A375 (cell line): ENCODE measurements around the gene CAMK1. TPM values are rescaled to one million over a fixed set of nuclear protein-coding genes. Genes with fewer than 3 reads are reported as not detected.

Experiments used
- total RNA-seq: library from RNA; depleted of rRNA; stranded (reverse); fragments of >200 nt; shearing (Covaris generic); gene quantifications from 2 replicates; pipeline ENCODE4 v1.2.3, GENCODE V29; 2014; rRNA removed

The CAMK1 gene
- 2.7 and 4.7 TPM in 2 replicates for total RNA-seq

GRCh38 chr3:9769426-9770275 is at the start of gene CAMK1:
Gene CAMK1, minus strand, starts transcription at chr3:9769947. Its CDS starts 2,198 bp downstream, at chr3:9767749.

GRCh38 chr3:9809615-9810432 is 40.1 kb upstream of the CAMK1 start, which contains the start of gene TTLL3:
Gene TTLL3, plus strand, starts transcription at chr3:9810262. Its CDS starts 400 bp downstream, at chr3:9810662.

GRCh38 chr3:9792405-9793160 is 22.8 kb upstream of the CAMK1 start, which contains the start of the genes ARPC4 and TADA3:
Gene ARPC4, plus strand, starts transcription at chr3:9793082. Its CDS starts 40 bp downstream, at chr3:9793122.
Gene TADA3, minus strand, starts transcription at chr3:9792473. Its CDS starts 1,007 bp downstream, at chr3:9791466.

GRCh38 chr3:9749645-9750555 is 19.8 kb downstream of the CAMK1 start, which contains the start of gene OGG1:
Gene OGG1, plus strand, starts transcription at chr3:9749952. Its CDS starts 335 bp downstream, at chr3:9750287.

GRCh38 chr3:9731206-9732079 is 38.3 kb downstream of the CAMK1 start, which contains the start of gene BRPF1:
Gene BRPF1, plus strand, starts transcription at chr3:9731735. Its CDS starts 2,406 bp downstream, at chr3:9734141.

Other genes with a start within 250 kb of the CAMK1 start
- not detected in 2 replicates for gene LHFPL4, start 216.1 kb downstream of the CAMK1 start, total RNA-seq
- 39.7 and 42.3 TPM in 2 replicates for gene MTMR14, start 120.4 kb downstream of the CAMK1 start, total RNA-seq
- 0.05 and 0.11 TPM in 2 replicates for gene CPNE9, start 66.1 kb downstream of the CAMK1 start, total RNA-seq
- 41.5 and 43.6 TPM in 2 replicates for gene BRPF1, start 38.2 kb downstream of the CAMK1 start, total RNA-seq
- gene OGG1, start 20.0 kb downstream of the CAMK1 start, total RNA-seq = 36.4 and 39.3 TPM in 2 replicates
- 107 and 109 TPM in 2 replicates for gene TADA3, start 22.5 kb upstream of the CAMK1 start, total RNA-seq
- gene ARPC4, start 23.1 kb upstream of the CAMK1 start, total RNA-seq = 187 and 200 TPM in 2 replicates
- 11.8 and 15.3 TPM in 2 replicates for gene TTLL3, start 40.3 kb upstream of the CAMK1 start, total RNA-seq
- gene RPUSD3, start 74.1 kb upstream of the CAMK1 start, total RNA-seq = 68.3 and 89.1 TPM in 2 replicates
- 0.38 and 0.48 TPM in 2 replicates for gene CIDEC, start 110.3 kb upstream of the CAMK1 start, total RNA-seq
- 36.3 and 37.3 TPM in 2 replicates for gene JAGN1, start 120.7 kb upstream of the CAMK1 start, total RNA-seq
- gene IL17RE, start 132.9 kb upstream of the CAMK1 start, total RNA-seq = 0.15 and 0.24 TPM in 2 replicates
- gene IL17RC, start 147.2 kb upstream of the CAMK1 start, total RNA-seq = 35.3 and 37.3 TPM in 2 replicates
- 18.7 and 20.7 TPM in 2 replicates for gene CRELD1, start 163.9 kb upstream of the CAMK1 start, total RNA-seq
- gene PRRT3, start 182.5 kb upstream of the CAMK1 start, total RNA-seq = 1.5 and 1.6 TPM in 2 replicates
- gene EMC3, start 216.9 kb upstream of the CAMK1 start, total RNA-seq = 42.6 and 59.0 TPM in 2 replicates